Ovary (tissue), 3 donors: ENCODE measurements around the gene SIRT2.

ENCODE experiments used
- CTCF ChIP-seq, 3 donors: fragments of 450-650 bp in 2 of 3; fragments of 200-600 bp in 1 of 3; IDR thresholded peaks; one replicate each; pipeline versions ENCODE4 v1.5.1 to v1.8.0; 2016 to 2022; ENCODE audit warnings: antibody characterized with exemption in 3 of 3, mild to moderate bottlenecking in 1 of 3
- EP300 ChIP-seq: sonication (generic); formaldehyde crosslinking; IDR thresholded peaks from one replicate; pipeline ENCODE4 v1.6.1; 2017; ENCODE audit warnings: antibody characterized with exemption
- POLR2A ChIP-seq: fragments of 450-650 bp; IDR thresholded peaks from one replicate; pipeline ENCODE4 v1.6.1; 2017; ENCODE audit warnings: antibody characterized with exemption, mild to moderate bottlenecking, moderate library complexity
- donor health status: DM: no; HTN: no; CAD: no.

DNA sequence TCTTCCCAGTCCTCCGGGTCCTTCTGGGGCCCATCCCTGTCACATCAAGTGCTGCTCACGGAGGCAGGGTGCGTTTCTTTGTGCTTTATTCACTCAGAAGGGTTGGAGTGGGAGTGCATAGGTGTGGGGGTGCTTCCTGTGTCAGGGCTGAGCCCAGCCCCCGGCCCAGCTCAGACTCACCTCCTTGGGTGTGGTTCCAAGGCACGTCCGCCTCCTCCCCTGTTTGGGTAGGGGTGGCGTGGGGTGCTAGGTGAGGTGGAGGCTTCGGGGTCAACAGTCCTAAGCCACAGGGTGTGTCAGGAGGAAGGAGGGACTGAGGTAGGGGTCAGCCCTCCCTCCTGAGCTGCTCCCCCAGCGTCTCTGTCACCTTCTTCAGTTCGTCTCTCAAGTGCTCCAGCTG is 9.5 kb upstream of the SIRT2 start:
- TF ChIP-seq CTCF (IDR thresholded peaks at IDR 0.05) (no peak), POLR2A (no peak), EP300 (no peak)
